Chondrocyte (in vitro differentiated cells): ENCODE measurements around the gene GMPPB. TPM values are rescaled to one million over a fixed set of nuclear protein-coding genes. Genes with fewer than 3 reads are reported as not detected.
A peak's percentile ranks its signal among the peaks of the same experiment; 100 is the strongest.

ENCODE experiments used
- DNase-seq: peaks from one replicate; pipeline ENCODE4 v3.0.0; 2021; ENCODE audit warnings: mixed read lengths, low spot score
- H3K27ac Mint-ChIP-seq: one replicate; pipeline ENCODE4 v1.8.0; 2021; ENCODE audit warnings: mild to moderate bottlenecking, moderate library complexity, mixed read lengths; ENCODE audit not compliant: unreplicated experiment
- H3K27me3 Mint-ChIP-seq: 2 replicates; pipeline ENCODE4 v1.8.0; 2021; ENCODE audit warnings: low read depth, mixed read lengths
- H3K36me3 Mint-ChIP-seq: 2 replicates; pipeline ENCODE4 v1.8.0; 2021; ENCODE audit warnings: low read depth, mixed read lengths
- H3K4me1 Mint-ChIP-seq: 2 replicates; pipeline ENCODE4 v1.8.0; 2021; ENCODE audit warnings: low read depth, mild to moderate bottlenecking, mixed read lengths
- H3K4me3 Mint-ChIP-seq: one replicate; pipeline ENCODE4 v1.8.0; 2021; ENCODE audit warnings: mild to moderate bottlenecking, moderate library complexity, mixed read lengths; ENCODE audit not compliant: unreplicated experiment
- H3K9me3 Mint-ChIP-seq: 2 replicates; pipeline ENCODE4 v1.8.0; 2021; ENCODE audit warnings: low read depth, mixed read lengths
- long read RNA-seq: library from polyadenylated mRNA; stranded (forward); transcript quantifications from one replicate; pipeline ENCODE4 v2.0.0, GENCODE V29; 2021
- total RNA-seq: library from RNA; stranded (reverse); gene quantifications from 3 replicates; pipeline ENCODE4 v1.2.1, GENCODE V29; 2021
- TF ChIP-seq, protein P1 (sequence below): fragments of 200-600 bp; sonication (generic); IDR thresholded peaks from 2 replicates; pipeline ENCODE4 v1.5.0; 2021; ENCODE audit warnings: antibody characterized with exemption, mild to moderate bottlenecking, moderate library complexity

GMPPB gene
- total RNA-seq = 27.6 to 50.2 TPM (median 28.4 TPM) in 3 replicates
- long read RNA-seq, transcript GMPPB-202 (9 exons, 1,582 nt) = major isoform, 62 of 77 reads
- long read RNA-seq, partial matches to known transcripts = 1 of 77 reads
- long read RNA-seq, other reads (novel, unspliced or antisense) = 13 of 77 reads

DNA sequence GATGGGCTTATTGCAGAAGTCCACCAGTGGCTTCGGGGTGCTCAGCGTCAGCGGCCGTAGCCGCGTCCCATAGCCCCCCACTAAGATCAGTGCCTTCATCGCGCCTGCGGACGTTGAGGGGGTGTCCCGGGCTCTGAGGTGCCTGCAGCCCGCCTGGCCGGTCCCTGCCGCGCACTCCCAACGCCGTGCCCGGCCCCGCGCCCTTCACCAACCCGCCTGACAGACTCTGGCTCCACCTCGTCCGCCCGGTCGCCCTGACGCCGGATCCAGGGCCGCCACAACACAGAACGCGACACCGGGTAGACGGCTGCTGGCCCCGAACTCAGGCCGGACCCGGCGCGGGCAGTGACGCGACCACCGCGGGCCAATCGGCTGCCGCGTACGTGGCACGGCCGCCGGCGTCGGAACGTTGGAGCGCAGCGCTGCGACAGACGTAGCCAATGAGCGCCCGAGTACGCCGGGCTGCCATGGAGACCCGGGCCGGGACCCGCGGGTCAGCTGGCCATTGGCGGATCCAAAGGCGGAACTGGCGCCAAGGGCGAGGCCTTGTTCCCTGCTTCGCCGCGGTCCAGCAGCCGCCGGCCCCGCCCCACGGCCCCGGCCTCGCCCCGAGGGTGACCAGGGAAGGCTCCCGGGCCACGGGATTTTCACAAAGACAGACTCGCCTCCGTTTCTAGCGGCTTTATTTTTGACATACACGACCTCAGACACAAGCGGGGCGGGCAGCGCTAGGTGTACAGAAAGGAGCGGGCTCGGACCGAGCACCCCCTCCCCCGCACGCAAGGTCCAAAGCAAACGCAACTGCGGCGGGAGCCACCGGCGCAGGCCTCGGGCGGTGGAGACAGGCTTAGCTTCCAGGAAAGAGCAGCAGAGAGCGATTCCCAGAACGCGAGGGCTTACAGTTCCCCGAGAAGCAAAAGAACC is at the start of gene GMPPB:
TSS of gene GMPPB (minus strand) at position 324 of the 924 bp plus-strand sequence. CDS start at position 99, 225 bp downstream.
- Mint-ChIP-seq H3K4me3 (peak within 1 kb of the TSS; percentile 90), H3K27me3 (no peaks in the 10 kb centered on the region), H3K27ac (peak within 1 kb of the TSS; percentile 99), H3K4me1 (peaks cover 44% of the 10 kb centered on the region), H3K9me3 (no peaks in the 10 kb centered on the region), H3K36me3 (peaks cover 6% of the 10 kb centered on the region)
- TF ChIP-seq, protein P1, sequence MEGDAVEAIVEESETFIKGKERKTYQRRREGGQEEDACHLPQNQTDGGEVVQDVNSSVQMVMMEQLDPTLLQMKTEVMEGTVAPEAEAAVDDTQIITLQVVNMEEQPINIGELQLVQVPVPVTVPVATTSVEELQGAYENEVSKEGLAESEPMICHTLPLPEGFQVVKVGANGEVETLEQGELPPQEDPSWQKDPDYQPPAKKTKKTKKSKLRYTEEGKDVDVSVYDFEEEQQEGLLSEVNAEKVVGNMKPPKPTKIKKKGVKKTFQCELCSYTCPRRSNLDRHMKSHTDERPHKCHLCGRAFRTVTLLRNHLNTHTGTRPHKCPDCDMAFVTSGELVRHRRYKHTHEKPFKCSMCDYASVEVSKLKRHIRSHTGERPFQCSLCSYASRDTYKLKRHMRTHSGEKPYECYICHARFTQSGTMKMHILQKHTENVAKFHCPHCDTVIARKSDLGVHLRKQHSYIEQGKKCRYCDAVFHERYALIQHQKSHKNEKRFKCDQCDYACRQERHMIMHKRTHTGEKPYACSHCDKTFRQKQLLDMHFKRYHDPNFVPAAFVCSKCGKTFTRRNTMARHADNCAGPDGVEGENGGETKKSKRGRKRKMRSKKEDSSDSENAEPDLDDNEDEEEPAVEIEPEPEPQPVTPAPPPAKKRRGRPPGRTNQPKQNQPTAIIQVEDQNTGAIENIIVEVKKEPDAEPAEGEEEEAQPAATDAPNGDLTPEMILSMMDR = peak; percentile 9
- peak; percentile 99 for DNase-seq

DNA sequence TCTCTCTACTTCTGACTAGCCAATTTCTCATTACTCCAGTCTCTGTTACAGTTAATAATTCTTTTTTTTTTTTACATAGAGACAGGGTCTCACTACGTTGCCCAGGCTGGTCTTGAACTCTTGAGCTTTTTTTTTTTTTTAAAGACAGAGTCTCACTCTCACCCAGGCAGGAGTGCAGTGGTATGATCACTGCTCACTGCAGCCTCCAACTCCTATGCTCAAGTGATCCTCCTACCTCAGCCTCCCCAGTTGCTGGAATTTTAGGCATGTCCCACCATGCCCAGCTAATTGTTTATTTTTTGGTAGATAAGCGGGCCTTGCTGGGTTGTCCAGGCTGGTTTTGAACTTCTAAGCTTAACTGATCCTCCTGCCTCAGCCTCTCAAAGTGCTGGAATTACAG is 49.0 kb upstream of the GMPPB start:
- no peak for DNase-seq
- Mint-ChIP-seq H3K9me3 (no peaks in the 10 kb centered on the region), H3K27me3 (no peaks in the 10 kb centered on the region), H3K4me3 (no peak overlapping the region), H3K27ac (no peak overlapping the region), H3K36me3 (peaks cover 2% of the 10 kb centered on the region), H3K4me1 (peaks cover 15% of the 10 kb centered on the region)
- TF ChIP-seq, protein P1 = no peak

DNA sequence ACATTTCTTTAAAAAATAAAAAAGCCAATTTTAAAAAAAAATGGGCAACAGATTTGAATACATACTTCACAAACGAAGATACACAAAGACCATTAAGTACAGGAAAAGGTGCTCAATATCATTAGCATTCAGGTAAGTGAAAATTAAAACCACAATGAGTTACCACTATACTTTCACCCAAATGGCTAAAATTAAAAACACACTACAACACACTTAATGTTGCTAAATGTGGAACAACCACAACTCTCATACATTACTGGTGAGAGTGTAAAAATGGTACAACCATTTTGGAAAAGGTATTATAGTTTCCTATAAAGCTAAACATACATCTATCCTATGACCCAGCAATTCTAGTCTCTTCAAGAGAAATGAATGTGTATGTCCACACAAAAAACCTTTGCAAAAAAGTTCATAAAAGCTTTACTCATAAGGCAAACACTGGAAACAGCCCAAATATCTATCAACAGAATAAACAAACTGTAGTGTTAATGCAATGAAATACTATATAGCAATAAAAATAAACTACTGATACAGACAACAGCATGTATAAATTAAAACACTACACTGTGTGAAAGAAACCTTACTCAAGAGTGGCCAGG is 47.7 kb upstream of the GMPPB start:
- no peaks in the 10 kb centered on the region for H3K27me3 Mint-ChIP-seq
- TF ChIP-seq, protein P1 = no peak
- H3K9me3 Mint-ChIP-seq = no peaks in the 10 kb centered on the region
- H3K4me3 Mint-ChIP-seq = no peak overlapping the region
- no peak overlapping the region for H3K27ac Mint-ChIP-seq
- H3K4me1 Mint-ChIP-seq = peaks cover 15% of the 10 kb centered on the region
- H3K36me3 Mint-ChIP-seq = no peaks in the 10 kb centered on the region
- DNase-seq = no peak

DNA sequence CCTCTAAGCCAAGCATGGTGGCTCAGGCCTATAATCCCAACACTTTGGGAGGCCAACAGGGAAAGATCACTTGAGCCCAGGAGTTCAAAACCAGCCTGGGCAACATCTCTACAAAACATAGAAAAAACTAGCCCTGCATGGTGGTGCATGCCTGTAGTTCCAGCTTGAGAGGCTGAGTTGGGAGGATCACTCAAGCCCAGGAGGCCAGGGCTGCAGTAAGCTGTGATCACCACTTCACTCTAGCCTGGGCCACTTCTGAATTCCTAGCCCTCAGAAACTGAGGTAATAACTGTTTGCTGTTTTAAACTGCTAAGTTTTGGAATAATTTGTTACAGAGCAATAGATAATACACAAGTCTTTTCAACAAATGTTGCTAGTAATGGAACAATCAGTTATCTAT is 46.2 kb upstream of the GMPPB start:
- no peaks in the 10 kb centered on the region for H3K36me3 Mint-ChIP-seq
- H3K27ac Mint-ChIP-seq = peak overlapping the region; percentile 73
- no peak overlapping the region for H3K4me3 Mint-ChIP-seq
- H3K27me3 Mint-ChIP-seq = no peaks in the 10 kb centered on the region
- no peak for DNase-seq
- TF ChIP-seq, protein P1 = no peak
- H3K4me1 Mint-ChIP-seq = peaks cover 15% of the 10 kb centered on the region
- H3K9me3 Mint-ChIP-seq = no peaks in the 10 kb centered on the region

DNA sequence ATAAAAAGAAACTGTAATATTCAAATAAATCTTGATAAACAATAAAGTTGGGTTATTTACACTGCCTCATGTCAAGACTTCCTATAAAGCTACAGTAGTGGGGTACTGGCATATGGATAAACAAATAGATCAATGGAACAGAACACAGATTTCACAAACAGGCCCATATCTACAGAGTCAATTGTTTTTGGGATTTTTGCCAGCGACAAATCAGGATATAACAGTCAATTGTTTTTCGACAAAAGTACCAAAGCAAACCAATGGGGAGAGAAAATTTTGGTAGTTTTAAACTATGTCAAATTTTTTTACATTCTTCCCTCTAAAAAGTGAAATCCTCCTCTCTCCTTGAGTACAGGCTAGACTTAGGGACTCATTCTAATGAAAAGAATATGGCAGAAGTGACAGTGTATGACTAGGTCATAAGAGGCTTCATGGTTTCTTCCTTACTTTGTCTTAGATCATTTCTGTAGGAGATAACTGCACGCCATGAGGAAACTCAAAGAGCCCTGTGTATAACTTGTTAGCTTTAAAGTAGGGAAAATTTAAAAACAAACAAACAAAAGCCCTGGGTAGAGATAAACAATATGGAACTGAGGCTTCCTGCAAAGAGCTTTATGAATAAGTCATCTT is 45.6 kb upstream of the GMPPB start:
- Mint-ChIP-seq H3K4me3 (no peak overlapping the region), H3K27me3 (no peaks in the 10 kb centered on the region), H3K9me3 (no peaks in the 10 kb centered on the region), H3K36me3 (no peaks in the 10 kb centered on the region), H3K4me1 (peaks cover 15% of the 10 kb centered on the region), H3K27ac (peak overlapping the region; percentile 1)
- TF ChIP-seq, protein P1 = no peak
- no peak for DNase-seq
